ENCODE data around the gene DENND1A. TPM values are rescaled to one million over a fixed set of nuclear protein-coding genes. Genes with fewer than 3 reads are reported as not detected.

DENND1A gene
- total RNA-seq, 1 donor from 2014 or later: 15.4 TPM

DNA sequence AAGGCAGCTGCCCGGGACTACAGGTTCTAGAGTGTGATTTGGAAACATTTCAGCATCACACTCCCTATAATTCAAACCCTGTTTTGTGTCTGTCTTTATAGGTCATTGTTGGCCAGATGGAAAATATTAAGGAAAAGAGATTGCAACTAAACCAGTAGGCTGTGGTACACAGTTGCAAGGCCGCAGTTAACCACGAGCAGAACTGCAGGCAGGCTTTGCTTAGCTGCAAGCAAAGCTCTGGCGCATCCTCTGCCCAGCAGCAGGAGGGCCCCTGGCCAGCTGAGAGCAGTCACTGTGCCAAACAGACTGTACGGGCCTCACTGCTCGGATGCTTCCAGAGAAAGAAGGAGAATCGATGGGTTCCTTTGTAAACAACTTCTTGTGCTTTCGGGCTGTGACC, 204.5 kb downstream of the DENND1A start:
- TF ChIP-seq CTCF (IDR thresholded peaks at IDR 0.05): no peak
- DNase-seq (no peak), ATAC-seq (no peak)
- H3K4me1 ChIP-seq: no peaks in the 10 kb centered on the region
- no peaks in the 10 kb centered on the region for H3K9me3 ChIP-seq
- no peak overlapping the region for H3K4me3 ChIP-seq
- no peaks in the 10 kb centered on the region for H3K36me3 ChIP-seq
- intact Hi-C loops (cut with DNase I): no loop called here
- no peaks in the 10 kb centered on the region for H3K27me3 ChIP-seq
- H3K27ac ChIP-seq: no peak overlapping the region

GRCh38 chr9:123724211-123724796, 205.6 kb downstream of the DENND1A start:
- H3K36me3 ChIP-seq: no peaks in the 10 kb centered on the region
- no peak overlapping the region for H3K27ac ChIP-seq
- no peak overlapping the region for H3K4me3 ChIP-seq
- intact Hi-C loops (cut with DNase I): no loop called here
- no peaks in the 10 kb centered on the region for H3K27me3 ChIP-seq
- no peaks in the 10 kb centered on the region for H3K4me1 ChIP-seq
- DNase-seq (no peak), ATAC-seq (no peak)
- H3K9me3 ChIP-seq: no peaks in the 10 kb centered on the region
- no peak for TF ChIP-seq CTCF (IDR thresholded peaks at IDR 0.05)

DNA sequence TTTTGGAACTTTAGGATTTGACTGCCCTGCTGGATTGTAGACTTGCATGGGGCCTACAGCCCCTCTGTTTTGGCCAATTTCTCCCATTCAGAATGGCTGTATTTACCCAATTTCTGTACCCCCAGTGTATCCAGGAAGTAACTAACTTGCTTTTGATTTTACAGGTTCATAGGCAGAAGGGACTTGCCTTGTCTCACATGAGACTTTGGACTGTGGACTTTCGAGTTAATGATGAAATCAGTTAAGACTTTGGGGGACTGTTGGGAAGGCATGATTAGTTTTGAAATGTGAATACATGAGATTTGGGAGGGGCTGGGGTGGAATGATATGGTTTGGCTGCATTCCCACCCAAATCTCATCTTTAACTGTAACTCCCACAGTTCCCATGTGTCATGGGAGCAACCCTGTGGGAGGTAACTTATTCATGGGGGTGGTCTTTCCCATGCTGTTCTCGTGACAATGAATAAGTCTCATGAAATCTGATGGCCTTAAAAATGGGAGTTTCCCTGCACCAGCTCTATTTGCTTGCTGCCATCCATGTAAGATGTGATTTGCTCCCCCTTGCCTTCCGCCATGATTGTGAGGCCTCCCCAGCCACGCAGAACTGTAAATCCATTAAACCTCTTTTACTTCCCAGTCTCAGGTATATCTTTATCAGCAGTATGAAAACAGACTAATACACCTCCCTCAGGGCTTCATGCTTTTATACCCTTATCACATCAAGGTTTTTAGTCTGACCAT, 206.6 kb downstream of the DENND1A start:
- intact Hi-C loops (cut with DNase I): no loop called here
- Histone ChIP-seq H3K27me3 (no peaks in the 10 kb centered on the region), H3K4me1 (no peaks in the 10 kb centered on the region), H3K36me3 (no peaks in the 10 kb centered on the region), H3K9me3 (no peaks in the 10 kb centered on the region), H3K4me3 (no peak overlapping the region), H3K27ac (no peak overlapping the region)
- no peak for TF ChIP-seq CTCF (IDR thresholded peaks at IDR 0.05)
- no peak for ATAC-seq
- DNase-seq: no peak

GRCh38 chr9:123722378-123722777, 207.5 kb downstream of the DENND1A start:
- H3K27me3 ChIP-seq: no peaks in the 10 kb centered on the region
- DNase-seq (no peak), ATAC-seq (no peak)
- no peak for TF ChIP-seq CTCF (IDR thresholded peaks at IDR 0.05)
- H3K27ac ChIP-seq: no peak overlapping the region
- H3K4me3 ChIP-seq: no peak overlapping the region
- H3K36me3 ChIP-seq: no peaks in the 10 kb centered on the region
- intact Hi-C loops (cut with DNase I): no loop called here
- H3K4me1 ChIP-seq: no peaks in the 10 kb centered on the region
- no peaks in the 10 kb centered on the region for H3K9me3 ChIP-seq

DNA sequence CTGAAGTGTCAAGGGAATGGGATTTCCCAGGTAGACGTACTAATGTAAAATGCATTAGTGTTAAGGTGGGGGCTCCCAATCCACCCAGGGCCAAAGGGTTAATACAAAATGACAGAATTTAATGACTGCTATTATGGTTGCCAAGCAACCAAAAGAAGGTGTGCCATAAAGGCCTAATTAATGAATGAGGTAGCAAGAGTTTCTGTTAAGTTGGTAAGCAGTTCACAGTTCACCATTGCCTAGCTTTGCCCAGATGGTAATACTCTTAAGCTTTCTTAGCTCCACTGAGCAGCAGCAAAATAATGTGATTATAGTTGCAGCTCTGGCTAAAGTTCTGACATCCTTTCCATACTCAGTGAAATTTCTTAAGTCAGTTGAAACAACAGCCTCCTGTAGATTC, 211.7 kb downstream of the DENND1A start:
- H3K36me3 ChIP-seq: no peaks in the 10 kb centered on the region
- intact Hi-C loops (cut with DNase I): no loop called here
- ATAC-seq: no peak

More for the DNA sequence above, 211.7 kb downstream of the DENND1A start:
- no peak overlapping the region for H3K4me3 ChIP-seq
- H3K27me3 ChIP-seq: no peaks in the 10 kb centered on the region
- H3K9me3 ChIP-seq: no peaks in the 10 kb centered on the region
- no peak overlapping the region for H3K27ac ChIP-seq
- H3K4me1 ChIP-seq: no peaks in the 10 kb centered on the region
- no peak for TF ChIP-seq CTCF (IDR thresholded peaks at IDR 0.05)
- DNase-seq: no peak

Data from upper lobe of right lung (tissue), 1 donor.